Ovary (tissue), 9 donors: Measurements from ENCODE around the gene SH3RF3. TPM values are rescaled to one million over a fixed set of nuclear protein-coding genes. Genes with fewer than 3 reads are reported as not detected.

ENCODE experiments used
- DNase-seq, 5 donors: peaks; one replicate each; pipeline ENCODE4 v3.0.0-alpha.2; 2019 to 2020
- H3K27ac ChIP-seq, 2 donors: fragments of 200-600 bp; one replicate each; pipeline versions ENCODE4 v1.5.1 to v1.8.0; 2019 to 2022
- H3K27me3 ChIP-seq: fragments of 200-600 bp; one replicate; pipeline ENCODE4 v1.8.0; 2022
- H3K36me3 ChIP-seq: fragments of 200-600 bp; sonication (generic); one replicate; pipeline ENCODE4 v1.5.1; 2019
- H3K4me1 ChIP-seq: one replicate; pipeline ENCODE4 v1.8.1; 2013; ENCODE audit warnings: mild to moderate bottlenecking, moderate library complexity; ENCODE audit not compliant: insufficient read depth
- H3K4me3 ChIP-seq: fragments of 200-600 bp; sonication (generic); one replicate; pipeline ENCODE4 v1.5.1; 2017
- H3K9me3 ChIP-seq, 2 donors: fragments of 200-600 bp in 1 of 2; sonication (generic) in 1 of 2; one replicate each; pipeline versions ENCODE4 v1.5.1 to v1.8.1; 2013 to 2019; ENCODE audit warnings: mild to moderate bottlenecking in 1 of 2, moderate library complexity in 1 of 2
- CTCF ChIP-seq, 3 donors: fragments of 450-650 bp in 2 of 3; fragments of 200-600 bp in 1 of 3; IDR thresholded peaks; one replicate each; pipeline versions ENCODE4 v1.5.1 to v1.8.0; 2016 to 2022; ENCODE audit warnings: antibody characterized with exemption in 3 of 3, mild to moderate bottlenecking in 1 of 3
- EP300 ChIP-seq: sonication (generic); formaldehyde crosslinking; IDR thresholded peaks from one replicate; pipeline ENCODE4 v1.6.1; 2017; ENCODE audit warnings: antibody characterized with exemption
- POLR2A ChIP-seq: fragments of 450-650 bp; IDR thresholded peaks from one replicate; pipeline ENCODE4 v1.6.1; 2017; ENCODE audit warnings: antibody characterized with exemption, mild to moderate bottlenecking, moderate library complexity
- WGBS, 3 donors: extraction: QIAGEN DNeasy Blood & Tissue Kit in 1 of 3; methylation state at CpG; one replicate each; pipeline versions ENCODE4 v1.1.5 to v1.1.7; 2013 to 2017; 5-methylcytosine and 5-hydroxymethylcytosine counted together
- intact Hi-C, 4 donors: fragments of 100-400 bp; cut with DNase I; formaldehyde crosslinking; loops; one replicate each; pipeline versions ENCODE4 v1.11.0 to v1.15.1; 2022 to 2023
- polyA plus RNA-seq, 2 donors: library from polyadenylated mRNA; stranded (reverse); fragments of 200-250 nt in 1 of 2; fragments of 350-450 nt in 1 of 2; fragmentation: Illumina TruSeq in 1 of 2; extraction: RNeasy Lipid Tissue Mini Kit (QIAGEN cat#74804) in 1 of 2; gene quantifications; one replicate each; pipeline ENCODE4 v1.2.3, GENCODE V29; 2013 to 2014
- total RNA-seq, 7 donors: library from RNA; depleted of rRNA in 2 of 7; stranded (reverse); fragments of >200 nt in 2 of 7; fragmentation: NEBNext Ultra II Directional in 3 of 7; extraction: Animal tissue kit (Norgen Biotek cat#: 25700) in 3 of 7; gene quantifications; one replicate each; pipeline versions ENCODE4 v1.1.0 to v1.2.4, GENCODE V29; 2016 to 2023
- donor health status: DM: no; HTN: no; CAD: no; lungs with moderate emphysema.
- donor health status: DM: no; HTN: no; CAD: no.
- donor health status: Bipolar disorder and iron deficiency.
- donor health status: DM: yes; HTN: yes; CAD: no.
- donor health status: DM: no; HTN: no; CAD: no.
- donor health status: DM: yes; HTN: yes; CAD: no.

SH3RF3 gene
- total and polyA plus RNA-seq, 9 donors, result 2.7 to 10.1 (median 4.5) TPM

GRCh38 chr2:109487536-109487869 lies 358.5 kb downstream of the SH3RF3 start:
- H3K27ac ChIP-seq, result no peak overlapping the region
- H3K27me3 ChIP-seq, result no peaks in the 10 kb centered on the region
- peaks cover 7% of the 10 kb centered on the region for H3K4me1 ChIP-seq
- no peak overlapping the region for H3K4me3 ChIP-seq
- H3K36me3 ChIP-seq, result no peaks in the 10 kb centered on the region
- DNase-seq, result no peak
- H3K9me3 ChIP-seq, result no peaks in the 10 kb centered on the region
- intact Hi-C loops, result no loop called here
- WGBS, 3 donors, result 92 to 97% (median 93%) methylated on average over 7 of the region's 7 CpGs
- TF ChIP-seq EP300, result no peak
- no peak for TF ChIP-seq CTCF (IDR thresholded peaks at IDR 0.05)
- TF ChIP-seq POLR2A, result no peak

- no peaks in the 10 kb centered on the region for H3K27me3 ChIP-seq
- no peaks in the 10 kb centered on the region for H3K36me3 ChIP-seq
- no peak overlapping the region for H3K4me3 ChIP-seq
- 94 to 97% (median 96%) methylated on average over 11 to 14 of the region's 14 CpGs for WGBS, 3 donors
- intact Hi-C loops, result no loop called here
- H3K9me3 ChIP-seq, result no peaks in the 10 kb centered on the region
- no peak for DNase-seq
- H3K27ac ChIP-seq, result no peak overlapping the region
- TF ChIP-seq CTCF (IDR thresholded peaks at IDR 0.05), result no peak
- TF ChIP-seq EP300, result no peak
- TF ChIP-seq POLR2A, result no peak
- H3K4me1 ChIP-seq, result peaks cover 7% of the 10 kb centered on the region
Observed at GRCh38 chr2:109487871-109488655, 359.1 kb downstream of the SH3RF3 start.

DNA sequence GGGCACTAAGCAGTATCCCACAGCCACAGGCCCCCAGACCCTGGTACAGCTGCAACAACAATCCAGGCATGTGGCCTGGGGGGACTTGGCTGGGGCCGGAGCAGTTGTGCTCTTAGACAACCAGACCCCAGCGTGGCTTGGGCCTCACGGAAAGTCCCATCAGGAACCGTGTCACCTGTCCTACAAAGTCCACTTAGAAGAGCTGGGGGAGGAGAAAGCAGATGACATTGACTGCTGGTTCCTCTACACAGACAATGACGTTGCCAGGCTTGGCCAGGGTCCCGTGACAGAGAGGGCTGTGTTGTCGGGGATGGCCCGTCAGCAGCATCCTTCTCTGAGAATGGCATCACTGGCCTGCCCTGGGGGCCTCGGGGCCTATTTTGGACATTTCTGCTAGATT lies 360.3 kb downstream of the SH3RF3 start:
- H3K27ac ChIP-seq, result no peak overlapping the region
- DNase-seq, result no peak
- intact Hi-C loops, result no loop called here
- WGBS, 3 donors, result 95 to 98% (median 98%) methylated on average over 9 of the region's 9 CpGs
- H3K36me3 ChIP-seq, result no peaks in the 10 kb centered on the region
- TF ChIP-seq CTCF (IDR thresholded peaks at IDR 0.05) (no peak), POLR2A (no peak), EP300 (no peak)
- H3K27me3 ChIP-seq, result no peaks in the 10 kb centered on the region
- H3K4me3 ChIP-seq, result no peak overlapping the region
- no peaks in the 10 kb centered on the region for H3K4me1 ChIP-seq
- H3K9me3 ChIP-seq, result no peaks in the 10 kb centered on the region

DNA sequence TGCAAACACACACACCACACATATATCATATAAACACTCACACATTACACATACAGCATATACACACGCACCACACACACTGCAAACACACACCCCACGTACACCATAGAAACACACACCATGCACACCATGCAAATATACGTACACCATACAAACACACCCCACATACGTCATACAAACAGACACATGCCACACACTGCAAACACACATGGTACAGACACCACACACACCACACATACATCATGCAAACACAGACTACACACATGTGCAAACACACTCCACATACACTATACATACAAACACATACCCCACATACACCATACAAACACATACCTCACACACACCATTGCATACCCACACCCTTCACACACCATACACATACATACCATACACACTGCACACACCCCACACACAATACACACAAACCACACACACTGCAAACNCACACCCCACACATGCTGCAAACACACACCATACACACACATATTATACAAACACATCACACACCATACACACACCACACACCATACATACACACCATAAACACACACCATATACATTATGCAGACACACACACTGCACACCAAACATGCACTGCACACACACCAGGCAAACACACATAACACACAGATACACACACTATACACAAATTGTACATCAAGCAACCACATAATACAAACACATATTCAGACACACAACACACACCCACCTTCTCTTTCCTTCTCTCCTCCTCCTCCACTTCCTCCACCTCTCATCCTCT lies 364.4 kb downstream of the SH3RF3 start:
- no peak for TF ChIP-seq EP300
- TF ChIP-seq POLR2A, result no peak
- TF ChIP-seq CTCF (IDR thresholded peaks at IDR 0.05), result no peak
- 71 to 96% (median 75%) methylated on average over 4 of the region's 4 CpGs for WGBS, 3 donors
- Histone ChIP-seq H3K27ac (no peak overlapping the region), H3K4me1 (peaks cover 2% of the 10 kb centered on the region), H3K36me3 (no peaks in the 10 kb centered on the region), H3K4me3 (no peak overlapping the region), H3K9me3 (no peaks in the 10 kb centered on the region), H3K27me3 (no peaks in the 10 kb centered on the region)
- intact Hi-C loops, result no loop called here
- no peak for DNase-seq
